NCI-H1105 treated with DMSO at 0.1 percent for 48 hours (cell line): ENCODE data around the gene NFATC2IP.
"Not testable (repeated sequence)": the region's sequence is repeated elsewhere in the genome, so short reads cannot be mapped to it uniquely, and the experiment has no call there.

ENCODE experiments used
- DNase-seq: peaks from one replicate; lab custom pipeline; 2025; lab: John Stamatoyannopoulos, UW

Gene NFATC2IP

DNA sequence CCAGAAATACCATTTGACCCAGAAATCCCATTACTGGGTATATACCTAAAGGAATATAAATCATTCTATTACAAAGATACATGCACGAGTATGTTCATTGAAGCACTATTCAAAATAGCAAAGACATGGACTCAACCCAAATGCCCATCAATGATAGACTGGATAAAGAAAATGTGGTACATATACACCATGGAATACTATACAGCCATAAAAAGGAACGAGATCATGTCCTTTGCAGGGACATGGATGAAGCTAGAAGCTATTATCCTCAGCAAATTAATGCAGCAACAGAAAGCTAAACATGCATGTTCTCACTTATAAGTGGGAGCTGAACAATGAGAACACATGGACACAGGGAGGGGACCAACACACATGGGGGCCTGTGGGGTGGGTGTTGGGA is 24.5 kb upstream of the NFATC2IP start:
- not testable (repeated sequence) for DNase-seq

GRCh38 chr16:28927815-28928214 is 22.9 kb upstream of the NFATC2IP start:
- no peak for DNase-seq

DNA sequence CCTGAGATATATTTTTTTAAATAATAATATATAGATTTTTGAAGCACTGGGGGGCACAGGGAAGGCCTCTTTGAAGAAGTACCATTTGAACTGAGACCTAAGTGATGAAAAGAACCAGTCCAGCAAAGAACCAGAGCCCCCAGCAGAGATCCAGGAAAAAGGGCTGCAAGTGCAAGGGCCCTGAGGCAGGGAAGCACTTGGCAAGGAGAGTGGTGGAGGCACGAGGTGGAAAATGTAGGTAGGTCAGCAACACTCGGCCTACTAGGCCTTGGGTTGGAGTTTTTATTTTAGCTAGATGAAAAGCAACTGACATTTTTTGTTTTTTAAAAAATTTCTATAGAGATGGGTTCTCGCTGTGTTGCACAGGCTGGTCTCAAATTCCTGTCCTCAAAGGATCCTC is 20.5 kb upstream of the NFATC2IP start:
- DNase-seq: no peak

GRCh38 chr16:28930652-28931051 is 20.1 kb upstream of the NFATC2IP start:
- no peak for DNase-seq

DNA sequence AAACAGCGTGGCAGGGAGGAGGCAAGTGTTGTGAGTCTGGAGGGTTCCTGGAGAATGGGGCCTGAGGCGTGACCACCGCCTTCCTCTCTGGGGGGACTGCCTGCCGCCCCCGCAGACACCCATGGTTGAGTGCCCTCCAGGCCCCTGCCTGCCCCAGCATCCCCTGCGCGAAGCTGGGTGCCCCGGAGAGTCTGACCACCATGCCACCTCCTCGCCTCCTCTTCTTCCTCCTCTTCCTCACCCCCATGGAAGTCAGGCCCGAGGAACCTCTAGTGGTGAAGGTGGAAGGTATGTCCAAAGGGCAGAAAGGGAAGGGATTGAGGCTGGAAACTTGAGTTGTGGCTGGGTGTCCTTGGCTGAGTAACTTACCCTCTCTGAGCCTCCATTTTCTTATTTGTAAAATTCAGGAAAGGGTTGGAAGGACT is 18.9 kb upstream of the NFATC2IP start, which contains the start of gene CD19:
Gene CD19 (plus strand): TSS at position 171 of the 425 bp plus-strand sequence. CDS start 30 bp downstream, at position 201.
- no peak for DNase-seq

GRCh38 chr16:28932339-28933141 is 18.2 kb upstream of the NFATC2IP start:
- DNase-seq: no peak

DNA sequence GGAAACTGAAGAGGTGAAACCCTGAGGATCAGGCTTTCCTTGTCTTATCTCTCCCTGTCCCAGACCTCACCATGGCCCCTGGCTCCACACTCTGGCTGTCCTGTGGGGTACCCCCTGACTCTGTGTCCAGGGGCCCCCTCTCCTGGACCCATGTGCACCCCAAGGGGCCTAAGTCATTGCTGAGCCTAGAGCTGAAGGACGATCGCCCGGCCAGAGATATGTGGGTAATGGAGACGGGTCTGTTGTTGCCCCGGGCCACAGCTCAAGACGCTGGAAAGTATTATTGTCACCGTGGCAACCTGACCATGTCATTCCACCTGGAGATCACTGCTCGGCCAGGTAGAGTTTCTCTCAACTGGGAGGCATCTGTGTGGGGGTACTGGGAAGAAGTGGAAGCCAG is 17.6 kb upstream of the NFATC2IP start:
- no peak for DNase-seq

DNA sequence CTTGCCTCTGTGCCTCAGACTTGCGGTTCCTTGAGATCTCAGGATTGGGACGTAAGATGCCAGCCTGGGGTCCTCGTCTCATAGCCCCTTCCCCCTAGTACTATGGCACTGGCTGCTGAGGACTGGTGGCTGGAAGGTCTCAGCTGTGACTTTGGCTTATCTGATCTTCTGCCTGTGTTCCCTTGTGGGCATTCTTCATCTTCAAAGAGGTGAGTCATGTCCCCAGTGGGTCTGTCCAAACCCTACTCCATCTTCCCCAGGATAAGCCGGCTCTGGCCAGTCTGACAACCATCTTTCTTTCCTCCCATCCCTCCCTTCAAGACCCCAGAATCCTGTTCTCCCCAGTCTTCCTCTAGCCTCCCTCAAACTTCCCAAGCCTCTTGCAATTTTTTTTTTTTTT is 15.4 kb upstream of the NFATC2IP start:
- DNase-seq: no peak

GRCh38 chr16:28935924-28936783 is 14.6 kb upstream of the NFATC2IP start:
- no peak for DNase-seq

GRCh38 chr16:28936784-28937155 is 14.0 kb upstream of the NFATC2IP start:
- no peak for DNase-seq

DNA sequence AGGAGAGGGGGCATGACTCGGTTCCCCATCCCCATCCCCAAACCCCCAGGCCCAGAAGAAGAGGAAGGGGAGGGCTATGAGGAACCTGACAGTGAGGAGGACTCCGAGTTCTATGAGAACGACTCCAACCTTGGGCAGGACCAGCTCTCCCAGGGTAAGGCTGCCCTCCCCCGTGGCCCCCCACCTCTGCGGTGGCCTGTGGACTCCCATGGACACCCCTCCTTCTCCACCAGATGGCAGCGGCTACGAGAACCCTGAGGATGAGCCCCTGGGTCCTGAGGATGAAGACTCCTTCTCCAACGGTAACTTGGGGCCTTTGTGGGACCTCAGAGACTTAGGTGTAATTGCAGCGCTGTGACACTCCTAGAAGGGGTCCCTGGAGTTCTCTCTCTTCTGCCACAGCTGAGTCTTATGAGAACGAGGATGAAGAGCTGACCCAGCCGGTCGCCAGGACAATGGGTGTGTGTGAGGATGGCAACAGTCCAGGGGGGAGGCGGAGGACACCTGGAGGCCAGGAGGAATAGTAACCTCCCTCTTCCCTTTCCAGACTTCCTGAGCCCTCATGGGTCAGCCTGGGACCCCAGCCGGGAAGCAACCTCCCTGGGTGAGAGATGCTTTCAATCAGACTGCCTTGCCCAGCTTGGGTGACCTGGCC is 13.4 kb upstream of the NFATC2IP start:
- DNase-seq: no peak

DNA sequence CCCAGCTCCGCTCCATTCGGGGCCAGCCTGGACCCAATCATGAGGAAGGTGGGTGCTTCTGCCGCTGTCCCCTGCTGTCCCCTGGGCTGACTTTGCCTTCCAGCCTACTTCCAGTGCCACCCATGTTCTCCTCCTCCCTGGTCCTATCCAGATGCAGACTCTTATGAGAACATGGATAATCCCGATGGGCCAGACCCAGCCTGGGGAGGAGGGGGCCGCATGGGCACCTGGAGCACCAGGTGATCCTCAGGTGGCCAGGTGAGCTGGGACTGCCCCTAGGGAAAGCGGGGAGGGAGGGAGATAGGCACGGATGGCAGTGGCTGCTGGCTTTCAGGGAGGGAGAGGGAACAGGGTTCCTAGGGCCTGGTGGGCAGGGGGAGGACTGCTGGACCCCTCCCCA is 12.0 kb upstream of the NFATC2IP start:
- no peak for DNase-seq

GRCh38 chr16:28939825-28940224 is 10.9 kb upstream of the NFATC2IP start:
- not testable (repeated sequence) for DNase-seq

- DNase-seq: no peak
Observed at GRCh38 chr16:28943281-28943680, 7.5 kb upstream of the NFATC2IP start.

DNA sequence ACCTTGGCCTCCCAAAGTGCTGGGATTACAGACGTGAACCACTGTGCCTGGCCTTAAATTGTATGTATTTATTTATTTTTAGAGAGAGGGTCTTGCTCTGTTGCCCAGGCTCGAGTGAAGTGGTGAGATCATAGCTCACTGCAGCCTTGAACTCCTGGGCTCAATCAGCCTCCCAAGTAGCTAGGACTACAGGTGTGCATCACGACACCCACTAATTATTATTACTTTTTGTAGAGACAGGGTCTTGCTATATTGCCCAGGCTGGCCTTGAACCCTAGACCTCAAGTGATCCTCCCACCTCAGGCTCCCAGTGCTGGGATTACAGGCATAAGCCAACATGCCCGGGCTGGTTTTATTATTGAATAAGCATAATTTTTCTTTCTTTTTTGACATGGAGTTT is 4.1 kb upstream of the NFATC2IP start:
- DNase-seq: no peak

DNA sequence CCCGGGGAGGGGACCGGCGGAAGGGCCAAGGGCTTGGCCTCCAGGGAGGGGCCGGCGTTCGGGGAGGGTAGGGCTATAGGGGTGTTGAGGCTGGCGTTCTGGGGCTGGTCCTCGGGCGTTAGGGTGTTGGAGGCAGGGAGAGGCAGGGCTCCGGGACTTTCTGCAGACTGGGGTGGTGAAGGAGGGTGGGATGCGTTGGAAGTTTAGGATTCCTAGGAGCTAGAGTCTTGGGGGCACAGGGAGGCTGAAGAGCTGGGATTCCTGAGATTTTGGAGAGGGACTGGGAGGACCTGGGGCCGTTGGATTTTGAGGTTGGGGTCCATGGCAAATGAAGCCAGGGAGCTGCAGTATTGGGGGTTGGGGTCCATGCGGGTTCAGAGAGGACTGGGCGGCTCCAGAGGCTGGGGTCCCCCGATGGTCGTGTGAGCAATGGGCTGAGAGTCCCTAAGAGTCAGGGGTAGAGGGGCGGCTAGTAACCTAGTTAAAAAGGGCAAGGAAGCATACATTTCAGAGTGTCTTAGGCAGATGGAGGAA is 740 bp downstream of the NFATC2IP start:
- DNase-seq: no peak

DNA sequence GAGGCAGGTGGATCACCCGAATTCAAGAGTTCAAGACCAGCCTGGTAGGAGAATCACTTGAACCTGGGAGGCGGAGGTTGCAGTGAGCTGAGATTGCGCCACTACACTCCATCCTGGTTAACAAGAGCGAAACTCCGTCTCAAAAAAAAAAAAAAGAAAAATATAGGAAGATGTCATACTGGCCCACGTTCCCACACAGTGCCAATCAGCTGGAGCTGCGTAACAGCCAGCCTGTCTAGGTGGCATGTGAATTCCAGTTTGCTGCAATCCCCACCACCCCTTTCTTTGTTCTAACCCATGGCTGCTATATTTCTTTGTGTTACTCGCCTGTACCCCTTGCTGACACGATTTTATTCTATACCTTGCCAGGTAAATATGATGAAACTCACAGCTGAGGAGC is 7.5 kb downstream of the NFATC2IP start:
- no peak for DNase-seq

DNA sequence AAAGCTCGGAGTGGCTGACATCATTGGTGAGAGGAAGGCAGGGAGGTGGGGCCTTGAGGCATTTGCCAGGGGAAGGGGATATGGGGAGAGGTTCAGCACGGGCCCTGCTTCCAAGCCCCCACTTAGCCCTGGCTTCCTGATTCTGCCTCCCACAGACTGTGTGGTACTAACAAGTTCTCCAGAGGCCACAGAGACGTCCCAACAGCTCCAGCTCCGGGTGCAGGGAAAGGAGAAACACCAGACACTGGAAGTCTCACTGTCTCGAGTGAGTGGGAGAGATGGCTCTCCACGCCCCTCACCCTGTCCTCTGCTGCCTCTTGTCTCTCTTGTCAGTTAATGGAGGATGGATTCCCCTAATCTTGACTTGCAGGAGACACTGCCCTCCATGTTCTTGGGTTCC is 8.1 kb downstream of the NFATC2IP start:
- no peak for DNase-seq

GRCh38 chr16:28964072-28964471 is 13.3 kb downstream of the NFATC2IP start:
- DNase-seq: no peak

GRCh38 chr16:28964496-28964895 is 13.8 kb downstream of the NFATC2IP start:
- DNase-seq: no peak

- DNase-seq: no peak
Observed at GRCh38 chr16:28967156-28967555, 16.4 kb downstream of the NFATC2IP start.

DNA sequence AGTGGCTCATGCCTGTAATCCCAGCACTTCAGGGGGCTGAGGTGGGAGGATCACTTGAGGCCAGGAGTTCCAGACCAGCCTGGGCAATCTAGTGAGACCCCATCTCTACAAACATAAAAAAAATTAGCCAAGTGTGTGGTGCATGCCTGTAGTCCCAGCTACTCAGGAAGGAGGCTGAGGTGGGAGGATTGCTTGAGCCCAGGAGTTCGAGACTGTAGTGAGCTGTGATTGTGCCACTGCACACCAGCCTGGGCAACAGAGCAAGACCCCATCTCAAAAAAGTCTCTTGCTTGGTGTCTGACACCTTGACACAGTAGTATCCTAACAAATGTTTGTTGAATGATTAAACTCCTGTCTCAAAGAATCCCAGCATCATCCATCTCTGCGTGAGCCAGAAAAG is 19.0 kb downstream of the NFATC2IP start:
- not testable (repeated sequence) for DNase-seq
